ENCODE data around the gene ANXA2.

- TF ChIP-seq POLR2A (IDR thresholded peaks at IDR 0.05) (no peak), CTCF (IDR thresholded peaks at IDR 0.05) (no peak), EP300 (IDR thresholded peaks at IDR 0.05; ENCODE audit: low read depth) (no peak), POLR2AphosphoS5 (IDR thresholded peaks at IDR 0.05) (no peak)
Measured at GRCh38 chr15:60438646-60439045, 40.9 kb upstream of the ANXA2 start.

All from transverse colon (tissue), 4 donors.